GM12873 (cell line): ENCODE data around the gene NDUFS8.

Experiments
- CTCF ChIP-seq: IDR thresholded peaks from 2 replicates; pipeline ENCODE4 v1.5.1; 2012; ENCODE audit warnings: low read depth, mild to moderate bottlenecking, moderate library complexity, low read length, control low read depth; ENCODE audit not compliant: insufficient read depth; ENCODE audit errors: missing control alignments

Gene NDUFS8

GRCh38 chr11:68076371-68077042 is 46.0 kb downstream of the NDUFS8 start:
- peak; percentile 28 for TF ChIP-seq CTCF

GRCh38 chr11:68077617-68078582 is 47.4 kb downstream of the NDUFS8 start:
- TF ChIP-seq CTCF, result no peak

GRCh38 chr11:68080860-68081259 is 50.4 kb downstream of the NDUFS8 start:
- no peak for TF ChIP-seq CTCF

- TF ChIP-seq CTCF, result no peak
Measured at GRCh38 chr11:68081691-68082090, 51.2 kb downstream of the NDUFS8 start.

GRCh38 chr11:68082481-68082880 is 52.0 kb downstream of the NDUFS8 start:
- TF ChIP-seq CTCF, result no peak

GRCh38 chr11:68083517-68083916 is 53.0 kb downstream of the NDUFS8 start:
- TF ChIP-seq CTCF, result no peak
